ENCODE data around the gene SMYD3. TPM values are rescaled to one million over a fixed set of nuclear protein-coding genes. Genes with fewer than 3 reads are reported as not detected.

Gene SMYD3
- polyA plus RNA-seq, 1 donor from 2014 or later = 48.6 TPM

GRCh38 chr1:245991266-245991665 is 515.8 kb downstream of the SMYD3 start:
- H3K9ac ChIP-seq (ENCODE audit: low read length) = no peak overlapping the region
- H3K4me3 ChIP-seq (ENCODE audit: low read length) = no peak overlapping the region
- H3K4me2 ChIP-seq (ENCODE audit: low read length) = no peak overlapping the region
- H3K9me2 ChIP-seq (ENCODE audit: insufficient read depth, low read length) = no peaks in the 10 kb centered on the region
- H3K27ac ChIP-seq (ENCODE audit: low read length) = no peak overlapping the region
- H4K20me1 ChIP-seq (ENCODE audit: insufficient read depth) = no peaks in the 10 kb centered on the region
- no peak overlapping the region for H2AFZ ChIP-seq (ENCODE audit: low read depth, low read length)
- H3K36me3 ChIP-seq (ENCODE audit: insufficient read depth, low read length) = no peaks in the 10 kb centered on the region
- no peaks in the 10 kb centered on the region for H3K79me2 ChIP-seq (replicated peaks; ENCODE audit: insufficient read depth, low read length)
- no peaks in the 10 kb centered on the region for H3K9me3 ChIP-seq (ENCODE audit: low read length)
- TF ChIP-seq SMC3 (conservative IDR thresholded peaks at IDR 0.05; ENCODE audit: poor library complexity) (no peak), EZH2 (IDR thresholded peaks at IDR 0.05; ENCODE audit: borderline replicate concordance, insufficient read depth, low read length, poor library complexity, severe bottlenecking) (no peak), EP300 (conservative IDR thresholded peaks at IDR 0.05; ENCODE audit: poor library complexity, severe bottlenecking) (no peak), POLR2AphosphoS5 (IDR thresholded peaks at IDR 0.05) (no peak), REST (IDR thresholded peaks at IDR 0.05; ENCODE audit: borderline replicate concordance) (no peak), TAF1 (IDR thresholded peaks at IDR 0.05; ENCODE audit: low read depth) (no peak), RAD21 (conservative IDR thresholded peaks at IDR 0.05) (no peak), MXI1 (conservative IDR thresholded peaks at IDR 0.05; ENCODE audit: poor library complexity, severe bottlenecking) (no peak)
- TF ChIP-seq, protein P1, sequence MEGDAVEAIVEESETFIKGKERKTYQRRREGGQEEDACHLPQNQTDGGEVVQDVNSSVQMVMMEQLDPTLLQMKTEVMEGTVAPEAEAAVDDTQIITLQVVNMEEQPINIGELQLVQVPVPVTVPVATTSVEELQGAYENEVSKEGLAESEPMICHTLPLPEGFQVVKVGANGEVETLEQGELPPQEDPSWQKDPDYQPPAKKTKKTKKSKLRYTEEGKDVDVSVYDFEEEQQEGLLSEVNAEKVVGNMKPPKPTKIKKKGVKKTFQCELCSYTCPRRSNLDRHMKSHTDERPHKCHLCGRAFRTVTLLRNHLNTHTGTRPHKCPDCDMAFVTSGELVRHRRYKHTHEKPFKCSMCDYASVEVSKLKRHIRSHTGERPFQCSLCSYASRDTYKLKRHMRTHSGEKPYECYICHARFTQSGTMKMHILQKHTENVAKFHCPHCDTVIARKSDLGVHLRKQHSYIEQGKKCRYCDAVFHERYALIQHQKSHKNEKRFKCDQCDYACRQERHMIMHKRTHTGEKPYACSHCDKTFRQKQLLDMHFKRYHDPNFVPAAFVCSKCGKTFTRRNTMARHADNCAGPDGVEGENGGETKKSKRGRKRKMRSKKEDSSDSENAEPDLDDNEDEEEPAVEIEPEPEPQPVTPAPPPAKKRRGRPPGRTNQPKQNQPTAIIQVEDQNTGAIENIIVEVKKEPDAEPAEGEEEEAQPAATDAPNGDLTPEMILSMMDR (IDR thresholded peaks at IDR 0.05; ENCODE audit: poor library complexity, severe bottlenecking) = no peak
- no peaks in the 10 kb centered on the region for H3K27me3 ChIP-seq (ENCODE audit: insufficient read depth, low read depth, low read length)
- no peaks in the 10 kb centered on the region for H3F3A ChIP-seq (ENCODE audit: insufficient read depth, low read length, poor library complexity, severe bottlenecking)

DNA sequence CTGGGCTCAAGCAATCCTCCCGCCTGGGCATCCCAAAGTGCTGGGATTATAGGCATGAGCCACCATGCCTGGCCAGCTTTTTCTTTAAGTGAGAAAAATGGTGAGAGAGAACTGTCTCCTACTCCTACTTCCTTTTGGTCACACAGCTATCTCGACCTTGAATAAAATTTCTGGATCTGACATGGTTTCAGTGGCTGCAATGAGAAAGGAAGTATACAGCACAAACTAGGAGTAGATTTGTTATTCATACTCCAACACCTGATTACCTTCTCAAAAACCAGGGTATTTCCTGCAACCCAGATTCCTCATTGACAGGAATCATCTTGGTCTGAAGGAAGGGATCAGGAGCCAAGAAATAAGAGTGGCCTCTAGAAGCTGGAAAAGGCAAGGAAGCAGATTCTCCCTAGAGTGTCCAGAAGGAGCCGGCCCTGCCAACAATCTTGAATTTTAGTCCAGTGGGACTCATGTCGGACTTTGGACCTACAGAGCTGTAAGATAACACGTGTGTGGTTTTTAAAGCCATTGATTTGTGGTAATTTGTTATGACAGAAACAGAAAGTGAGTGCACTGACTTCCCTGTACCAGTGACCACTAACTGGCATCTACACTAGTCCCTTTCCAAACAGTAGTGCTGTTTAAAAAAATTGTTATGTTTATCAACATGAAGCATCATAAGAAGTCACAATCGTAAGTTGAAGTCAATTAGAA is 516.6 kb downstream of the SMYD3 start:
- TF ChIP-seq EZH2 (IDR thresholded peaks at IDR 0.05; ENCODE audit: borderline replicate concordance, insufficient read depth, low read length, poor library complexity, severe bottlenecking) = no peak
- TF ChIP-seq POLR2AphosphoS5 (IDR thresholded peaks at IDR 0.05) = no peak
- no peak for TF ChIP-seq TAF1 (IDR thresholded peaks at IDR 0.05; ENCODE audit: low read depth)
- TF ChIP-seq EP300 (conservative IDR thresholded peaks at IDR 0.05; ENCODE audit: poor library complexity, severe bottlenecking) = no peak
- no peak for TF ChIP-seq RAD21 (conservative IDR thresholded peaks at IDR 0.05)
- TF ChIP-seq SMC3 (conservative IDR thresholded peaks at IDR 0.05; ENCODE audit: poor library complexity) = no peak
- no peaks in the 10 kb centered on the region for H3K9me2 ChIP-seq (ENCODE audit: insufficient read depth, low read length)
- no peak overlapping the region for H3K4me3 ChIP-seq (ENCODE audit: low read length)
- H3K36me3 ChIP-seq (ENCODE audit: insufficient read depth, low read length) = no peaks in the 10 kb centered on the region
- no peak overlapping the region for H3K4me2 ChIP-seq (ENCODE audit: low read length)
- H3K27ac ChIP-seq (ENCODE audit: low read length) = no peak overlapping the region
- H3K9ac ChIP-seq (ENCODE audit: low read length) = no peak overlapping the region
- no peaks in the 10 kb centered on the region for H3K27me3 ChIP-seq (ENCODE audit: insufficient read depth, low read depth, low read length)
- H3K79me2 ChIP-seq (replicated peaks; ENCODE audit: insufficient read depth, low read length) = no peaks in the 10 kb centered on the region
- no peaks in the 10 kb centered on the region for H3F3A ChIP-seq (ENCODE audit: insufficient read depth, low read length, poor library complexity, severe bottlenecking)
- H2AFZ ChIP-seq (ENCODE audit: low read depth, low read length) = no peak overlapping the region
- no peaks in the 10 kb centered on the region for H4K20me1 ChIP-seq (ENCODE audit: insufficient read depth)
- H3K9me3 ChIP-seq (ENCODE audit: low read length) = no peaks in the 10 kb centered on the region

Data from neural cell (in vitro differentiated cells).